ENCODE data around the gene LILRA2. TPM values are rescaled to one million over a fixed set of nuclear protein-coding genes. Genes with fewer than 3 reads are reported as not detected.
"Not testable (repeated sequence)": the region's sequence is repeated elsewhere in the genome, so short reads cannot be mapped to it uniquely, and the experiment has no call there.

The LILRA2 gene
- total RNA-seq, 1 experiment from 2014 or later, result not detected

- Mint-ChIP-seq H3K4me1 (no peaks in the 10 kb centered on the region), H3K36me3 (ENCODE audit: insufficient read depth in 1 of 3, low read depth in 3 of 3) (peaks cover 0 to 32% (median 14%) of the 10 kb centered on the region in 3 experiments; a peak in 6 of 7 replicates)
Measured at GRCh38 chr19:54630782-54631181, 57.2 kb downstream of the LILRA2 start.

GRCh38 chr19:54631489-54632337 lies 58.1 kb downstream of the LILRA2 start:
- not testable (repeated sequence) for H3K27ac ChIP-seq (ENCODE audit: insufficient read length, low read depth, low read length); H3K27me3 Mint-ChIP-seq (ENCODE audit: low read depth); H2BK5ac ChIP-seq (ENCODE audit: insufficient read length, low read length); H3K79me2 ChIP-seq (ENCODE audit: insufficient read depth, low read length); H3K4me1 Mint-ChIP-seq; H2BK15ac ChIP-seq (ENCODE audit: low read depth, low read length); H2AK5ac ChIP-seq (ENCODE audit: insufficient read length, low read length); DNase-seq; H3K14ac ChIP-seq (ENCODE audit: insufficient read depth, low read length); H3K27ac Mint-ChIP-seq; H2BK12ac ChIP-seq (ENCODE audit: insufficient read length, low read depth, low read length); H4K91ac ChIP-seq (ENCODE audit: insufficient read length, low read depth, low read length); H2AFZ ChIP-seq (ENCODE audit: low read length); H3K23ac ChIP-seq (ENCODE audit: insufficient read length, low read depth, low read length); H4K8ac ChIP-seq (replicated peaks; ENCODE audit: insufficient read length, low read depth, low read length); H3K4ac ChIP-seq (ENCODE audit: low read depth, low read length); H3K4me1 ChIP-seq (ENCODE audit: insufficient read depth, low read length); H3K27me3 ChIP-seq (ENCODE audit: insufficient read depth, low read length); H3K4me2 ChIP-seq (ENCODE audit: insufficient read depth, insufficient read length, low read length); H4K5ac ChIP-seq (ENCODE audit: insufficient read length, low read depth, low read length); H3K23me2 ChIP-seq (ENCODE audit: insufficient read length, low read depth, low read length, poor library complexity, severe bottlenecking); H3K79me1 ChIP-seq (ENCODE audit: insufficient read depth, low read depth, low read length, poor library complexity, severe bottlenecking); H3K9ac ChIP-seq (ENCODE audit: extremely low read depth, insufficient read length, low read length); H3T11ph ChIP-seq (ENCODE audit: low read length); H3K56ac ChIP-seq (ENCODE audit: insufficient read length, low read depth, low read length); H3K18ac ChIP-seq (ENCODE audit: insufficient read length, low read depth, low read length); H3K4me3 Mint-ChIP-seq; H4K20me1 ChIP-seq (ENCODE audit: control insufficient read depth, insufficient read depth, insufficient read length); H2BK120ac ChIP-seq (ENCODE audit: low read depth, low read length, poor library complexity, severe bottlenecking); H2BK20ac ChIP-seq (ENCODE audit: low read depth, low read length, poor library complexity, severe bottlenecking)
- peaks cover 87 to 95% of the 10 kb centered on the region in 2 experiments for H3K9me3 Mint-ChIP-seq
- WGBS (ENCODE audit: extremely low coverage, insufficient read length, low lambda C conversion rate), result no CpG with 5 or more reads among the region's 23 CpGs
- H3K36me3 Mint-ChIP-seq (ENCODE audit: insufficient read depth in 1 of 3, low read depth in 3 of 3), result peaks cover 0 to 24% (median 11%) of the 10 kb centered on the region in 3 experiments; a peak in 5 of 7 replicates
- H3K9me3 ChIP-seq (ENCODE audit: control insufficient read depth, low read depth, low read length), result peaks cover 61% of the 10 kb centered on the region

More at GRCh38 chr19:54630782-54631181, 57.2 kb downstream of the LILRA2 start:
- Histone ChIP-seq H2AK5ac (ENCODE audit: insufficient read length, low read length) (no peak overlapping the region), H3K14ac (ENCODE audit: insufficient read depth, low read length) (no peak overlapping the region), H3K56ac (ENCODE audit: insufficient read length, low read depth, low read length) (no peak overlapping the region), H2AFZ (ENCODE audit: low read length) (no peak overlapping the region), H3K27me3 (ENCODE audit: insufficient read depth, low read length) (no peaks in the 10 kb centered on the region), H3K9ac (ENCODE audit: extremely low read depth, insufficient read length, low read length) (no peak overlapping the region), H4K91ac (ENCODE audit: insufficient read length, low read depth, low read length) (no peak overlapping the region), H2BK12ac (ENCODE audit: insufficient read length, low read depth, low read length) (no peak overlapping the region), H2BK5ac (ENCODE audit: insufficient read length, low read length) (no peak overlapping the region), H3K23me2 (ENCODE audit: insufficient read length, low read depth, low read length, poor library complexity, severe bottlenecking) (no peaks in the 10 kb centered on the region), H2BK15ac (ENCODE audit: low read depth, low read length) (no peak overlapping the region), H3K4ac (ENCODE audit: low read depth, low read length) (no peak overlapping the region), H2BK120ac (ENCODE audit: low read depth, low read length, poor library complexity, severe bottlenecking) (no peak overlapping the region), H3K9me3 (ENCODE audit: control insufficient read depth, low read depth, low read length) (peaks cover 60% of the 10 kb centered on the region), H3T11ph (ENCODE audit: low read length) (no peak overlapping the region), H3K4me1 (ENCODE audit: insufficient read depth, low read length) (no peaks in the 10 kb centered on the region), H3K79me1 (ENCODE audit: insufficient read depth, low read depth, low read length, poor library complexity, severe bottlenecking) (no peaks in the 10 kb centered on the region), H3K79me2 (ENCODE audit: insufficient read depth, low read length) (no peaks in the 10 kb centered on the region), H3K27ac (ENCODE audit: insufficient read length, low read depth, low read length) (no peak overlapping the region), H3K18ac (ENCODE audit: insufficient read length, low read depth, low read length) (no peak overlapping the region), H3K23ac (ENCODE audit: insufficient read length, low read depth, low read length) (no peak overlapping the region), H3K4me2 (ENCODE audit: insufficient read depth, insufficient read length, low read length) (no peak overlapping the region), H4K8ac (replicated peaks; ENCODE audit: insufficient read length, low read depth, low read length) (no peak overlapping the region), H2BK20ac (ENCODE audit: low read depth, low read length, poor library complexity, severe bottlenecking) (no peak overlapping the region), H4K5ac (ENCODE audit: insufficient read length, low read depth, low read length) (no peak overlapping the region), H4K20me1 (ENCODE audit: control insufficient read depth, insufficient read depth, insufficient read length) (no peaks in the 10 kb centered on the region)
- Mint-ChIP-seq H3K27me3 (ENCODE audit: low read depth) (peaks cover 8% of the 10 kb centered on the region), H3K4me3 (no peak overlapping the region), H3K9me3 (peaks cover 87 to 95% of the 10 kb centered on the region in 2 experiments), H3K27ac (no peak overlapping the region)
- WGBS (ENCODE audit: extremely low coverage, insufficient read length, low lambda C conversion rate), result no CpG with 5 or more reads among the region's 6 CpGs
- no peak for TF ChIP-seq CTCF (conservative IDR thresholded peaks at IDR 0.05)
- DNase-seq, result no peak
